ENCODE data around the gene PLD4.
"Not testable (repeated sequence)": the region's sequence is repeated elsewhere in the genome, so short reads cannot be mapped to it uniquely, and the experiment has no call there.

- TF ChIP-seq POLR2AphosphoS5 (IDR thresholded peaks at IDR 0.05; ENCODE audit: low read depth); CTCF (IDR thresholded peaks at IDR 0.05; ENCODE audit: insufficient read depth, low read length); SPI1 (IDR thresholded peaks at IDR 0.05; ENCODE audit: borderline replicate concordance, low read depth): not testable (repeated sequence)
Observed at GRCh38 chr14:104890292-104890691, 34.4 kb upstream of the PLD4 start.
